CD4-positive, alpha-beta T cell treated with Interleukin-15 for 1 hour (primary cell): ENCODE measurements around the gene PHF23.

ENCODE experiments used
- DNase-seq: peaks from one replicate; pipeline ENCODE4 v3.0.0-alpha.2; 2020

PHF23 gene

DNA sequence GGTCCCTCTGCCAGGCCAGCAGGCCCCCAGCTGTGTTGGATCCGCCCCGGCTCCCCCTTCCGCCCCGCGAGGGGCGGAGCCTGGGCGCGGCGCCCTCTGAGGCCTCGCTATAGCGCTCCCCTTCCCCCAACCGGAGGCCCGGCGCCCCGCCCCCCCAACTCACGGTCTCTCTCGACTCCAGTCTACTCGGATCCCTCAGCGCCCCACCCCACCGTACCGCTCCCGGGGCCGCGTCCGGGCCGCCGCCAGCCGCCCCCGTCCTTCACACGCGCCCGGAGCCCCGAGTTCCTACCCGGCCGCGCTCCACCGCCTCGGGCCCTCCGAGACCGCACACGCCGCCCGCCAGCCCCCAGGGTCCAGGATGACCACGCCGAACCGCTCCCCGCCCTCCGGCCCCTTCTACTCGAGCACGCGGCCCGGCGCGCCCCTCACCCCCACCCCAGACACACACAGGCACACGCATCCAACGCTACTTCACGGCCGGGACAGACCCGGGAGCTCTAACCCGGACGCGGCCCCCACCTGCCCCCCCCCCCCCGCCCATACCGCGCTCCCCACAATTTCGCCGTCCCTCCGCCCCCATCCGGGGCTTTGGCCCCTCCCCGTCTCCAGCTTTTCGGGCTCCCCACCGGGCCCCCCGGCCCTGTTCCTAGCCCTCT is 1.4 kb downstream of the PHF23 start:
- peak; percentile 88 for DNase-seq

DNA sequence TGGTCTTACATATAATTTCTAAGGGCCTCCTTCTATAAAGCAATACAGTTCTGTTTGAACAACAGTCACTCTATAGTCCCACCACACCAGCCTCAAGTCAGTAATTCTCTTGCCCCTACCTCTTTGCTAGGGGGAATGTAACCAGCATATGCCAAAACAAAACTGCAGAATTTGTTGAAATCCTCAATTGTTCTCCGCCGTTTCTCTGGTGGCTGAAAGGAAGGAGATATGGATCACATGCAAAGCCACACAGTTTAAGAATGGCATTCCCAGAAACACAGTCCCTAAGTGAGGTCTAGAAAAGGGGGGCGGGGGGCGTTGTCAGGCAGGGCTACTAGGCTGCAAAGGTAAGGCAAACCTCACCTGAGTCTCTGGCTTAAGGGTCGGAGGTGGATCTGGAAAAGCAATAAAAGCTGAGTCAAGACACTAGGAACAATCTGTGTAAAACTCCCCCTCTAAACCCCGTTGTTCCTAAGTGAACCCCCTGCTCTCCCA is 1.9 kb downstream of the PHF23 start:
- DNase-seq = no peak

DNA sequence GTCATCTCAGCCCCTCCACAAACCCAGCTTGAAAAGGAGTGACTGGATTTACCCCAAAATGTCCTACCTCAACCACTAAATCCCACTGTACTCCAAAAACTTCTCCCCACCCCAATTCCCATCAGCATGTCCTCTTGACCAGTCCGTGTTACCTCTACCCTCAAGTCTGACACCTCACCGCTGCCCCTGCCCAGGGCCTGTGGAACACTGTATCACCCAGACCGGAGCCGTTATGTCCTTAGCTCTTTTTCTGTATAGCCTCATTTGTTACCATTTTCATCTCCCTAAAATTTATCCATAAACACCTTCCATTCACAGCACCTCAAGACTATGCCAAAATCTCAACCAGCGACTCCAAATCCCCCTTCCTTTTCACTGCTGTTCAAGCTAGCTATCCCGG is 2.4 kb downstream of the PHF23 start:
- DNase-seq = no peak

DNA sequence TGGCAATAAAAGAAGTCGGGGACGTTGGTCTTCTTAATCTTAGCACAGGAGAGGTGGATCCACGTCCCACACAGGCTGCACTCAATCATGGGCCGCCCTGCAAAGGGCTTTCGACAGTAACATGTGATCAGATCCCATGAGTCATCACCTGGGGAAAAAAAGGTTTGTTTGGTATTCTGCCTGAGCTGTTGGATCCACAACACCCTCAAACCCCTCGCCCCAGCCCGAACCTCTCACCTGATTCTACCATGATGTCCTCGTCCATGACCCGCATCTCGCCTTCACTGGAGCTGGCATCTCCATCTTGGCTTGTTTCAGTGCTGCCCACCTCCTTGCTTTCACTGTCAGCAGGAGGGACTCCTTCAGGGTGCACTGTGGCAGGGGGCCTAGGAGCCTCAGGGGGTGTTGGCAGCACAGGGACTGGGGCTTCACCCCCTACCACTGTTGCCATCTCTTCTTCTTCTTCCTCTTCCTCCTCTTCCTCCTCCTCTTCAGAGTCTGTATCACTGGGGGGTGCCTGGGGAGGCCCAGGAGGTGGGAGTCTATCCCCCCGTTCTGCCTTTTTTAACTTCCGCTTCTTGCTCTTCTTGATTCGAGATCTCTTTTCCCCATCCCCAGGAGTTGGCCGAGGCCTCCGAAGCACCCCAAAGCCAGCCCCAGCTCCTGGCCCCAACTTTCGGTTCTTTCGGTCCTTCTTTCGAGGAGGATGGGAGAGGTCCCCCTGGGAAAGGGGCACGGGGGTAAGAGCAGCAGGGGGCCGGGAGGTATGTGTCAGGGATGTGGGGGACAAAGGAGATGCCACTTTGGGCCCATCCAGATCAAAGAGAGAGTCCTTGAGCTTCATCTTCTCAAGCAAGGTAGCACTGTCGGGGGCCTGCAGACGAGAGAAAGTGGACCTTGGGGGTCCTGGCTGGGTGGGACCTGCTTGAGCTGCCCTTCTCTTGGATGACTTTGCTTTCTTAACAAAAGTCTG is 3.3 kb downstream of the PHF23 start:
- DNase-seq = no peak

DNA sequence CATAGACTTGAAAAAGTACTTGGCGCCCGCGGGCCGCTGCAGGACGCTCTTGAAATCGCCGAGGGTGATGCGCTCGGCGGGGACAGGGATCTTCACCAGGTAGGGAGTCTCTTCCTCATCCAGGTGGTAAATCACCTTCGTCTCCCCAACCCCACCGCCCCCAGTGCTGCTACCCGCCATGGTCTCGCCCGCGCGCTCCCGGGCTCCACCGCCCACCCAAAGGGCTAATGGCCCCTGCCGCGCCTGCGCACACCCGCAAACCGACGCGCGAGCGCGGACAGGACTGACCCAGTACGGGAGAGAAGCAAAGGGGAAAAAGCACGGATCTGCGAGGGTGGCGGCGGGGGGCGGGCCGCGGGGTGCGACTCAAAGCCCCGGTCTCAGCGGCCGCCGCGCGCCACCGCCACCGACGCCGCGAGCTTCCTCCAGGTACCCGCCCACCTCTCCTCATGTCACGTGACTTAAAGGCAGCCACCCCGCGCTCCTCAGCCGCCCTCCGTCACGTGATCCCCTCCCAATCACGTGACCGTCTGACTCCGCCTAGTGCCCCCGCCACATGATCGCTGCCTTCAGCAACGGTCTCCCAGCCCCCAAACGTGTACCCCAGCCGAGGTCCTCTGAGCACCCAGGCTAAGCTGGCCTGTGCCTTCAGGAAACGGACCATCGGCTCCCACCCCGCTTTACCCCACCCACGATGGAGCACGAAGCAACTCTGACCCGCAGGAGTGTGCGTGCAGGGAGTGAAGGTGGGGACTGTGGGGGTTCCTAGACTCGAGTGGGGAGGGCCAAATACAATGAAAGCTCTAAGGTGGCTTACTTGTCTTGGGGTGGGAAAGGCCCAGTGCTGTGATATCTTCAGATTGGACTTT is 4.9 kb downstream of the PHF23 start, which contains the start of gene DVL2:
DVL2 (minus strand) TSS at position 435 of the 869 bp plus-strand sequence; CDS start at position 180, 255 bp downstream.
- DNase-seq = peak; percentile 95

DNA sequence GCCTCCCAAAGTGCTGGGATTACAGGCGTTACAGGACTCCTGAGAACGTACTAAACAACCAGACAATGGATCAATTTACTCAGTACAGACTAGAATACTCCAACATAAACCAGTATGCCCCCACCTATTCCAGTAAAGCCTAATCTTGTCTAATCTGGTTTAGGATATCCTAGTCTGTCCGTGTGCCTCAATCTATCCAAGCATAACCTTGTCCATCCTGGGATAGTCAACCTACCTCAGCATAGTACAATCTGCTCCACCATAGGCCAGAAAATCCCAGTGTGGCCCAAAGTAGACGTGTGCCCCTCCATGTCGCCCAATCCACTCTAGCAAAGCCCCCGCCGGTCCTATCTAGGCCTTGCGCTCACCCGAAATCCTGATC is 5.6 kb downstream of the PHF23 start:
- no peak for DNase-seq

DNA sequence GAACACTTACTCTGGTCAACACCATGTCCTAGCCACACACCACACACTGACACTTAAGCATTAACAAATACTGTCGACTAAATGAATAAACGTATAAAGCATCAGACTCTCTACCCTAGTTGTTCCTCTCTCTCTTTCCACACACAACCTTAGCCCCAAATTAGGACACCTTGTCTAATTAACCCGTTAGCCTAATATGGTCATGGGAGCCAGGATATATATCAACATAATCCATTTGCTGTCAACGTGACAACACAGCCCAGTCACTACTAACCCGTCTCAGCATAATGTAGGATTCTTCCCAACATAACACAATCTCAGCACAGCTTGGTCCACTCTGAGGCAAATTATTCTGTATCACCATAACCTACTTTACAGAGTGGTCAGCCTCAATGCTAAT is 7.1 kb downstream of the PHF23 start:
- no peak for DNase-seq

DNA sequence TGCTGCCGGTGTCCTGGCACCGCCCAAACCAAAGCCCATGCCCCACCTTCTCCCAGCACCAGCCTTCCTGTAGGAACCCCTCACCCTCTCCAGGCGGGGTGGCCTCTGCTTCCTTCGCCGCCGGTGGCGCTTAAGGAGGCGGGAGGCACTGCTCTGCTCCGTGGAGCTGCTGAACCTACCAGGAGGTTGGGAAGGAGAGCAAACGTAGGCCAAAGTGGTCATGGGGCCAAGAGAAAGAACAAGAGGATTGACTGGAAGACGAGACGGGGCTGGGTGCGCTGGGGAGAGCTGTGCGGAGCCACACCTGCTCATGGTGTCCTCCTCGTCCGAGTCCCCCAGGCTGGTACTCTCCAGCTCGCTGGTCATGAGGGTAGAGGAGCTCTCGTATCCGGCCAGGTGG is 9.8 kb downstream of the PHF23 start:
- DNase-seq = no peak

DNA sequence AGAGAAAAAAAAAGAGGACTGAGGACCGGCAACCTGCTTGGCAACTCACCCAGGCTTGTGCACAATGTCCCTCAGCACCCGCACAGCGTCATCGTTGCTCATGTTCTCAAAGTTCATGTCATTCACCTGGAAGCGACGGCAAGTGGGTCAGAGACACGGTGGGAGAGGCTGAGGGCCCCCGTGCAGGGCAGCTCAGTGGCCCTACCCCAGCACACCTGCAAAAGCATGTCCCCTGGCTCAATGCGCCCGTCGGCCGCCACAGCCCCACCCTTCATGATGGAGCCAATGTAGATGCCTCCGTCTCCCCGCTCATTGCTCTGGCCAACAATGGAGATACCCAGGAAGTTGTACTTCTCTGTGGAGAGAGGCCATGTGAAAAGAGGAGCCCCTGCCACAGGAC is 10.3 kb downstream of the PHF23 start:
- no peak for DNase-seq

DNA sequence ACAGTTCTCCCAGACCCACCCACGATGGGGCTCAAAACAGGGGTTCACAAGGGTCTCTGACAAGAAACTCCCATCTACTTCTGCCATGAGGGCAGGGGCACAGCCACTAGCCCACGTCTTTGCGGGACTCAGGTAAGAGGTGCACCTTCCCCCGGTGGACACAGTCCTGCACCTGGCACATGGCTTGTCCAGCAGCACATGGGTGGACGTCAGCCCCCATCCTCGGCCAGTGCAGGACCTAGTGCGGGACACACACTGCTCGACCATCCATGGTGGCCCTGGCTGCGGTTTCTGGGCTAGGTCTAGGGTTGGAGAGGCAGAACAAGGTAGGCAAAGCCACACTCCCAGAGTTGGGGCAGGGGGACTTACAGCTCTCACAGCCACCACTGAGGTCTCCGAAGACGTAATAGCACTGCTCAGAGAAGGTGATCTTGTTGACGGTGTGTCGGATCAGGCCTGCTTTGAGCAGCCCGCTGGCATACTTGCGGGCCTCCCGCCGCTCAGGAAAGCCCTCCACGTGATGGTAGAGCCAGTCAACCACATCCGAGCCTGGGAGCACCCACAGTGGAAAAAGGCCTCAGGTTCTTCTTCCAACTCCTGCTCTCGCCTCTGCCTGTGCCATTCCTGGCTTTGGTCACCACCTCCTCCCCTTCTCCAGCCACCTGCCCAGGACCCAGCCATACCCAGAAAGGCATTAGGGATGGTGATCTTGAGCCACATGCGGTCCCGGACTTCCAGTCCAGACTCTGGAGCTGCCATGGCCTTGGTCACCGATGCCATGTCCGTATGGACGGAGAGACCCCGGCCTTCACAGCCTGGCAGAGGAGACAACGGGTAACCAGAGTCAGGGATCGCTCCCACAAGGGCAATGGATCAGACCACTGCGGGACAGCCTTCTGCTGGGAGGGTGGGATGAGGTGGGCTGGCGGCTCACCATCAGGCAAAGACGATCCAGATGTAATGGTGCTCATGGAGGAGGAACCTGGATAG is 12.2 kb downstream of the PHF23 start:
- DNase-seq = no peak

DNA sequence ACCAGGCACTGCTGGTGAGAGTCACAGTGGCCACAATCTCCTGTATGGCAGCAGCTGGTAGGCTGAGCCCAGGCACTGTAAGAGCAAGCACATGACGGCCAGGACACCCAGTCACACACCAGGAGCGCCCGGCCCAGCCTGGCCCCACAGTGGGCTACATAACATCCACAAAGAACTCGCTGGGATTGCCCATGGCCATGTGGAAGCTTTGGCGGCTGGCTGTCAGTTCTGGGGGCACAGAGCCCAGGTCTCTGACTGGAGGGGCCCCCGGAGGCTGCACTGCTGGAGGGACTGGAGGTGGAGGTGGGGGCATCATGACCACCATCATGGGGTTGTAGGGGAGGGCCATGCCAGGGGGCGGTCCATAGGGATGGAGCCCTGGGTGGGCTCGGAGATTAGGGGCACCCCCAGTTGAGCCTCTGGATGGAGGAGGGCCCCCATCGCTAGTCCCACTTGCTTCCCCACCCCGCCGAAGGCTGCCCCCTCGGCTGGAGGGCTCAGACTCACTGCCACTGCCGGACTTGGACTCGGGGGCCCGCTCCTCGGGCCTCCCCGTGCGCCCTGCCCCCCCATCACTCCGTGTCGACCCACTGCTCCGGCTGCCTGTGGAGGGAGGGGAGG is 13.4 kb downstream of the PHF23 start:
- no peak for DNase-seq

DNA sequence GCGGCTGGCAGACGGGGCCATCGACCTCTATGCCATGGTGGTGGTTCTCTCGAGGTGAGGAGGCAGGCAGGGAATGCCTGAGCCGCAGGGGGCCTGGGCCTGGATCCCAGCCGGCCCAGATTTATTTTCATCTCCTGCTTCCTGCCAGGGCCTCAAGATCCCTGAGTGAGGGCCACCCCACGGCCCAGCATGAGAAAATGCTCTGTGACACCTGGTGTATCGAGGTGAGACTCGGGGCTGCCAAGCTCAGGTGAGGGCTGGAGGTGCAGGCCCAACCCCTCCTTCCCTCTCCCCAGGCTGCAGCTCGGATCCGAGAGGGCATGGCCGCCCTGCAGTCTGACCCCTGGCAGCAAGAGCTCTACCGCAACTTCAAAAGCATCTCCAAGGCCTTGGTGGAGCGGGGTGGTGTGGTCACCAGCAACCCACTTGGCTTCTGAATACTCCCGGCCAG is 14.6 kb downstream of the PHF23 start:
- no peak for DNase-seq

DNA sequence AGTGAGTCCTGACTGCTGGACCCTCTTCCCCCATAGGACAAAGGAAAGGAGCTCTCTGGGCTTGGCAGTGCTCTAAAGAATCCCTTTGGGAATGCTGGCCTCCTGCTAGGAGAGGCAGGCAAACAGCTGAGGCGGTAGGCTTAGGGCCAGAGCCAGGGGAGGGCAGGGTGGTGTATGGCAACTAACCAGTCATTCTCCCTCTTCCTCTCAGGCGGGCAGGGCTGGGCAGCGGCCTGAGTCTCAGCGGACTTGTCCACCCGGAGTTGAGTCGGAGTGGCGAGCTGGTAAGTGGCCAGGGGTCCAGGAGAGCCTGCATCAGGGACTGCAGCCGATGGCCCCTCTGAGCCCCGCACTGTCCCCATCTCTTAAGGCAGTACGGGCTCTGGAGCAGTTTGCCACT is 15.1 kb downstream of the PHF23 start:
- DNase-seq = no peak

DNA sequence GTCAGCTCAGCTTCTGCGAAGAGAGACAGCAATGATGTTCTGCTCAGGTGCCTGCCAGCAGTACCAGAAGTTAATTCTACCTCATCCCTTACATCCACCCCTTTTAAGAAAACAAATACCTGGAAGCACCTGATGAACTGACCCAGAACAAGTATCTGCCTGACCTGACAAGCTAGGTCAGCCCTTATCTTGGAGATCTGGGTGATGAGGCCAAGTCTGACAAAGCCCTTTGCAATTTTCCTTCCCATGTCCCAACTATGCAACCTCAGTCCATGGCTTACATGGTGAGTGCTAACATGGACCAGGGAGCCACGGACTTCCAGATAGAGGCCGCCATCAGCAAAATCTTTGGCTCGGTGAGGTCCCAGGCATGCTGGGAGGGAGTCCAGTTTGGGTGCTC is 15.9 kb downstream of the PHF23 start:
- DNase-seq = no peak

DNA sequence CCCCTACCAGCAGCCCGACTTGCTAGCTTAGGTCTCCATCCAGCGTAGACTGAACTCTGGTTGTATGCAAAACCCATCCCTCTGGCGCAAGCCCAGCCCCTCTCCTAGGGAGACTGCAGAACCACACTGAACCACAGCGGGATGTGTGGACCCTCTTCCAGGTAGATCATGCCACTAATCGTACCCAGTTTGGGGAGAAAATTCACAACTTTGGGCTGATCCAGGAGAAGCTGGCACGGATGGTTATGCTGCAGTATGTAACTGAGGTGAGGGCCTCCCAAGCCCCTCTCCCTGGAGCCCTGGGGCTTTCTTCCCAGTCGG is 16.3 kb downstream of the PHF23 start:
- DNase-seq = no peak

DNA sequence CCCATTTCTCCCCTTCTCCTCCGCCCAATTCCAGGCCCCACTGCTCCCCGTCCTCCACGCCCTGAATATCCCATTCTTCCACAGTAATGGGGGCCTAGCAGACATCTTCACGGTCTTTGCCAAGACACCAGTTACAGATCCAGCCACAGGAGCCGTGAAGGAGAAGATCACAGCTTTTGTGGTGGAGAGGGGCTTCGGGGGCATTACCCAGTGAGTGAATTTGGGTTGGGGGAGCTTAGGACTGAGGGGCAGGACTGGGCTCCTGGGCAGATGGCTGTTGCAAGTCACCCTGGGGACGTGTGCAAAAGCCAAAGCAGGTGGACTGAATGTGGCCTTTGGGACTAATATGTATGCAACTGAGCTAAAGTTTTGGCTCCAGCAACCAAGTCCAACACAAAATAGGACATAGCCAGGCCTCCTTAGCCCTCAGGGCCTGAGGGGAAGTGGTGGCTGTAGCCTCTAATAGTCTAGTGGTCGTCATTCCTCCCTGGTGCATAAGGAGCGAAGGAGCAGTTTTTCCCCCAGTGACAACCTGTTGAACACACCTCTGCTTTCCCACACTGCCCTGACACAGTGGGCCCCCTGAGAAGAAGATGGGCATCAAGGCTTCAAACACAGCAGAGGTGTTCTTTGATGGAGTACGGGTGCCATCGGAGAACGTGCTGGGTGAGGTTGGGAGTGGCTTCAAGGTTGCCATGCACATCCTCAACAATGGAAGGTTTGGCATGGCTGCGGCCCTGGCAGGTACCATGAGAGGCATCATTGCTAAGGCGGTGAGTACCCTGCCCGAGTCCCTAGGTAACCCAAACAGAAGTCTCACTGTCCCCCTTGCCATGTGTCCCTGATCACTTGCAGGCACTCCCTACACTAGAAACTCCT is 16.9 kb downstream of the PHF23 start:
- DNase-seq = no peak

DNA sequence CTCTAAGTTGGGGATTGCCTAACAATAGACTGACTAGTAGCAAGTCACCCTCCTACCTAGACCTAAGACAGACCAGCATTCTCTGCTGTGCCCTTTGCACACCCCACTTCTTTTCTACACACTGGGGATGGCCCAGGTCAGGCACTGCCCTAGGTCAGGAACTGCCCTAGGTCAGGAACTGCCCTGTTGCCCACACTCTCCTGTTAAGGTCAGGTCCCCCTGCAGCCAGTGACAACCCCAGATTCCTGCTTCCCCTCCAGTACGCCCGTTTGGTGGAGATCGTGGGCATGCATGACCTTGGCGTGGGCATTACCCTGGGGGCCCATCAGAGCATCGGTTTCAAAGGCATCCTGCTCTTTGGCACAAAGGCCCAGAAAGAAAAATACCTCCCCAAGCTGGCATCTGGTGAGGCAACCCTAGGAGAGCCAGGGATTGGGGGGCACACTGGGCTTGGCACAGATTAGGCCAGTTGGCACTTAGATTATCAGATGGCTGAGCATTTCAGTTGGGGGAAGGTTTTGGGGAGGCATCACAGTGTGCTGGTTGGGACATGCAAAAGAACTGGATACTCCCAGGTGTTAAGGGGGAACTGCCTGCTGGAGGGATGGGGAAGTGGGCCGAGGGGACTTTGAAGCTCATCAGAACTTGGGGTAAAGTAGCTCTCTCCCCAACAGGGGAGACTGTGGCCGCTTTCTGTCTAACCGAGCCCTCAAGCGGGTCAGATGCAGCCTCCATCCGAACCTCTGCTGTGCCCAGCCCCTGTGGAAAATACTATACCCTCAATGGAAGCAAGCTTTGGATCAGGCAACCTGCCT is 17.8 kb downstream of the PHF23 start:
- DNase-seq = no peak

DNA sequence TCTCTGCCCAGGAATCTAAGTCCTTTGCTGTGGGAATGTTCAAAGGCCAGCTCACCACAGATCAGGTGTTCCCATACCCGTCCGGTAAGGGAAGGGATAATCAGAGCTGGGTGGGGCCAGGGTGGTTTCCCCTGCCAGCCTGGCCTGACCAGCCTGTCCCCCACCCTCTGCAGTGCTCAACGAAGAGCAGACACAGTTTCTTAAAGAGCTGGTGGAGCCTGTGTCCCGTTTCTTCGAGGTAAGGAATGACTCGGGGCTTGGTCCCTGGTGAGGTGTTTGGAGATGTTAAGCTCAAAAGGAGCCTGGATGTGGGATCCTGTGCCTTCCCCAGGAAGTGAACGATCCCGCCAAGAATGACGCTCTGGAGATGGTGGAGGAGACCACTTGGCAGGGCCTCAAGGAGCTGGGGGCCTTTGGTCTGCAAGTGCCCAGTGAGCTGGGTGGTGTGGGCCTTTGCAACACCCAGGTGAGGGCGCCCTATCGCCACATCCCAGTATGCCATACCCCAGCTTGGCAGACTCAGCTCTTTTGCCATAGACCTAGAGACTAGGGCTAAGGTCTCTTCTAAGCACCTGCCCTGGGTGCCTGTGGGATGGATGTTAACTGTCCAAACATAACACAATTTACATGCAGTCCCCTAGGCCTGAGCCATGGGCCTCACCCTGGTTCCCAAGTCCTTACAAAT is 18.5 kb downstream of the PHF23 start:
- DNase-seq = peak; percentile 71
